GOT3 (cell line): ENCODE measurements around the gene GATA3.

Experiments used
- DNase-seq: peaks from one replicate; lab custom pipeline; 2025; ENCODE audit warnings: mixed read lengths; lab: John Stamatoyannopoulos, UW

The GATA3 gene

GRCh38 chr10:8037941-8038894, 16.3 kb upstream of the GATA3 start:
- DNase-seq, result no peak

- no peak for DNase-seq
Observed at GRCh38 chr10:8039321-8039881, 15.1 kb upstream of the GATA3 start.

GRCh38 chr10:8040651-8041050, 13.8 kb upstream of the GATA3 start:
- DNase-seq, result no peak

GRCh38 chr10:8041284-8041991, 13.1 kb upstream of the GATA3 start:
- DNase-seq, result no peak

GRCh38 chr10:8041992-8042720, 12.3 kb upstream of the GATA3 start:
- no peak for DNase-seq

- DNase-seq, result no peak
Observed at GRCh38 chr10:8042721-8043568, 11.5 kb upstream of the GATA3 start.

- no peak for DNase-seq
Observed at GRCh38 chr10:8043569-8044306, 10.8 kb upstream of the GATA3 start.

- DNase-seq, result no peak
Observed at GRCh38 chr10:8044331-8044907, 10.1 kb upstream of the GATA3 start.

GRCh38 chr10:8044908-8045725, 9.4 kb upstream of the GATA3 start:
- no peak for DNase-seq

- no peak for DNase-seq
Observed at GRCh38 chr10:8045726-8046494, 8.6 kb upstream of the GATA3 start.

- DNase-seq, result no peak
Observed at GRCh38 chr10:8047452-8048280, 6.8 kb upstream of the GATA3 start.

- DNase-seq, result no peak
Observed at GRCh38 chr10:8048281-8049008, 6.0 kb upstream of the GATA3 start.

GRCh38 chr10:8049045-8049864, 5.2 kb upstream of the GATA3 start:
- no peak for DNase-seq

- DNase-seq, result no peak
Observed at GRCh38 chr10:8049865-8050555, 4.5 kb upstream of the GATA3 start.

GRCh38 chr10:8050556-8051108, 3.9 kb upstream of the GATA3 start:
- DNase-seq, result no peak
